Effector memory CD4-positive, alpha-beta T cell (primary cell): ENCODE data around the gene MEI4.
"Not testable (repeated sequence)": the region's sequence is repeated elsewhere in the genome, so short reads cannot be mapped to it uniquely, and the experiment has no call there.

ENCODE experiments used
- DNase-seq, 3 donors: peaks; one replicate each; pipeline ENCODE4 v3.0.0-alpha.2; 2020
- H3K27ac ChIP-seq: 2 replicates; pipeline ENCODE4 v1.7.0; 2013; ENCODE audit warnings: mild to moderate bottlenecking, low read length, moderate library complexity; ENCODE audit not compliant: insufficient read depth, poor library complexity, severe bottlenecking
- H3K27me3 ChIP-seq: replicated peaks from 2 replicates; pipeline ENCODE4 v1.7.0; 2013; ENCODE audit warnings: mild to moderate bottlenecking, low read length; ENCODE audit not compliant: insufficient read depth, control insufficient read depth, poor library complexity, severe bottlenecking
- H3K36me3 ChIP-seq: 2 replicates; pipeline ENCODE4 v1.7.0; 2013; ENCODE audit warnings: mild to moderate bottlenecking, low read length, moderate library complexity; ENCODE audit not compliant: control insufficient read depth, insufficient read depth
- H3K4me1 ChIP-seq: 2 replicates; pipeline ENCODE4 v1.7.0; 2013; ENCODE audit warnings: low read length, mild to moderate bottlenecking; ENCODE audit not compliant: control insufficient read depth, insufficient read depth, poor library complexity, severe bottlenecking
- H3K4me3 ChIP-seq: 2 replicates; pipeline ENCODE4 v1.7.0; 2013; ENCODE audit warnings: low read length, low read depth, mild to moderate bottlenecking; ENCODE audit not compliant: insufficient read depth, poor library complexity, severe bottlenecking
- H3K9me3 ChIP-seq: 2 replicates; pipeline ENCODE4 v1.7.0; 2013; ENCODE audit warnings: mild to moderate bottlenecking, low read length, moderate library complexity; ENCODE audit not compliant: control insufficient read depth

MEI4 gene

GRCh38 chr6:77633993-77634715 lies 18.7 kb upstream of the MEI4 start:
- Histone ChIP-seq H3K9me3 (no peaks in the 10 kb centered on the region), H3K27ac (no peak overlapping the region)
- no peak for DNase-seq

DNA sequence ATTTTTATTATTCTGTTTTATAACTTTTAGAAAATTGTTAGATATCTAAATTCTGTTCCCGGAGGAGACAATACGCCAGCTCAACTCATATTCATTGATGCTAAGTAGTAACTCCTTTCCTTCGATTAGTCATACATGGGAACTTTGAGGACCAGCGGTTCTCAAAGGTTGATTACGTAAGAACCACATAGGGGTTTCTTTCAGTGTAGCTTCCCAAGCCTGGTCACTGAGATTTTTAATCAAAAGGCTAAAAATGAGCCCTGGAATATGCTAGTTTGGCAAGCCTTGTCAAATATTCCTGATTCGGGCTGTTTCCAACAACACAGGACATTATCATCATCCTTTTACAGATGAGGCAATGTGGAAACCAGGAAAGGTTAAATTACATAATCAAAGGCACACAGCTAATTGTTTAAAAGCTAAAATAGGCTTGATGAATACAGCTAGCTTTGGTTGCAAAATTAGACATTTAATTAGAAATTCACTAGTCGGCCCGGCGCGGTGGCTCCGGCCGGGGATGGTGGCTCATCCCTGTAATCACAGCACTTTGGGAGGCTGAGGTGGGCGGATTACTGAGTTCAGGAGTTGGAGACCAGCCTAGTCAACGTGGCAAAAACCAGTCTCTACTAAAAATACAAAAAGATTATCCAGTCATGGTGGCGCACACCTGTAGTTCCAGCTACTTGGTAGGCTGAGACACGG lies 14.6 kb upstream of the MEI4 start:
- H3K4me3 ChIP-seq, result no peak overlapping the region
- DNase-seq, result no peak
- H3K4me1 ChIP-seq, result no peaks in the 10 kb centered on the region
- no peaks in the 10 kb centered on the region for H3K9me3 ChIP-seq
- no peaks in the 10 kb centered on the region for H3K27me3 ChIP-seq
- H3K36me3 ChIP-seq, result no peaks in the 10 kb centered on the region
- H3K27ac ChIP-seq, result no peak overlapping the region

More at GRCh38 chr6:77633993-77634715, 18.7 kb upstream of the MEI4 start:
- Histone ChIP-seq H3K4me1 (no peaks in the 10 kb centered on the region), H3K27me3 (no peaks in the 10 kb centered on the region), H3K36me3 (no peaks in the 10 kb centered on the region), H3K4me3 (no peak overlapping the region)

DNA sequence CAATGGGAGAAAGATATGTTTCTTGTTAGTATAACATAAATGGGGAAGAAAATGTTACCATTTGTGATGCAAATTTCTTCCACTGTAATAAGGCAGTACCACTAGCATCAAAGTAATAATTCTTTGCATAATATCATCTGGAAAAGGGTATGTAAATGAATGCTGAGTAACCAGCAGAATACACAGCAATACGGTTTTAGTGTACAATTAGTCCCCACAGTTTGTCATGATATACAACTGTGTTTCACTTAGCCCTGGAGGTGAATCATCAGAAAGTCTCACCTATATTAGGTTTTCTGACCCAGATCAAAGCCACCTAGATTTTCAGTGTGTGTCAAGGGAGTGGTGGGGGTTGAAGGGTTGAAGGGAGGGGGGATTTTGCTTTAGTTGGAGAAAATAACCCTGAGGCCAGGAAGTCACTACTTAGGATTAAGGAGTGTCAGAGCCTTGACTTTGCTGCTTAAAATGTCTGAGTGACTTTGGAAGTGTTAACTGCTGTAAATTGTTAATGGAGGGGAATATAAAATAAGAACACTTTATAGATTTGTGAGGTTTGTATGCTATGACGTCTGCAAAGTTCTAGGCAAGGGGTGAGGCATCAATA lies 8.6 kb upstream of the MEI4 start:
- Histone ChIP-seq H3K4me3 (no peak overlapping the region), H3K27ac (no peak overlapping the region), H3K4me1 (no peaks in the 10 kb centered on the region), H3K36me3 (no peaks in the 10 kb centered on the region), H3K27me3 (no peaks in the 10 kb centered on the region), H3K9me3 (no peaks in the 10 kb centered on the region)
- no peak for DNase-seq

- DNase-seq, result no peak
- Histone ChIP-seq H3K36me3 (no peaks in the 10 kb centered on the region), H3K27ac (no peak overlapping the region), H3K4me3 (no peak overlapping the region), H3K4me1 (no peaks in the 10 kb centered on the region), H3K27me3 (no peaks in the 10 kb centered on the region), H3K9me3 (no peaks in the 10 kb centered on the region)
These were observed 2.7 kb upstream of the MEI4 start for GRCh38 chr6:77650098-77650663.

DNA sequence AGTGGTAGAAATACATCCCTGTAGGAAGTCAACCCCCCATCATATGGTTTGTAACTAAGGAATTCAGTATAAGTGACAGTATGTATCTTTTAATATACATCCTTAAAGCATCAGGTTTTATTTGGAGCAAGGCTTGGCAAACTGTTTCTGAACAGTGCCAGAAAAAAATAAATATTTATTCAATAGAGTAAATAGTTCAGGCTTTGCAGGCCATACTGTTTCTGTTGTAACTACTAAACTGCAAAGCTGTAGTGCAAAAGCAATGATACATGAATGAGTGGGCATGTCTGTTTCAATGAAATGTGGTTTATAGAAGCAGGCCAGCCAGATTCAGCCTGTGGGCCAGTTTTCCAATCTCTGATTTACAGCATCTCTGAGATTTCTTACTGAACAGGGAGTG lies 977 bp downstream of the MEI4 start:
- Histone ChIP-seq H3K27ac (no peak overlapping the region), H3K27me3 (no peaks in the 10 kb centered on the region), H3K36me3 (no peaks in the 10 kb centered on the region), H3K4me1 (no peaks in the 10 kb centered on the region), H3K9me3 (no peaks in the 10 kb centered on the region), H3K4me3 (no peak overlapping the region)
- DNase-seq, result no peak

DNA sequence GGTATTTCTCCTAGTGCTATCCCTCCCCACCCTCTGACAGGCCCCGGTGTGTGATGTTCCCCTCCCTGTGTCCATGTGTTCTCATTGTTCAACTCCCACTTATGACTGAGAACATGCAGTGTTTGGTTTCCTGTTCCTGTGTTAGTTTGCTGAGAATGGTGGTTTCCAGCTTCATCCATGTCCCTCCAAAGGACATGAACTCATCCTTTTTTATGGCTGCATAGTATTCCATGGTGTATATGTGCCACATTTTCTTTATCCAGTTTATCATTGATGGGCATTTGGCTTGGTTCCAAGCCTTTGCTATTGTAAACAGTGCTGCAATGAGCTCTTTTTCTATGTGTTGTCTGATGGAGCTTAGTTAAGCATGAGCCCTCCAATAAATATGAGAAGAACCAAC lies 2.2 kb downstream of the MEI4 start:
- H3K4me1 ChIP-seq, H3K27me3 ChIP-seq, H3K4me3 ChIP-seq, H3K27ac ChIP-seq, H3K36me3 ChIP-seq, DNase-seq, H3K9me3 ChIP-seq: not testable (repeated sequence)

DNA sequence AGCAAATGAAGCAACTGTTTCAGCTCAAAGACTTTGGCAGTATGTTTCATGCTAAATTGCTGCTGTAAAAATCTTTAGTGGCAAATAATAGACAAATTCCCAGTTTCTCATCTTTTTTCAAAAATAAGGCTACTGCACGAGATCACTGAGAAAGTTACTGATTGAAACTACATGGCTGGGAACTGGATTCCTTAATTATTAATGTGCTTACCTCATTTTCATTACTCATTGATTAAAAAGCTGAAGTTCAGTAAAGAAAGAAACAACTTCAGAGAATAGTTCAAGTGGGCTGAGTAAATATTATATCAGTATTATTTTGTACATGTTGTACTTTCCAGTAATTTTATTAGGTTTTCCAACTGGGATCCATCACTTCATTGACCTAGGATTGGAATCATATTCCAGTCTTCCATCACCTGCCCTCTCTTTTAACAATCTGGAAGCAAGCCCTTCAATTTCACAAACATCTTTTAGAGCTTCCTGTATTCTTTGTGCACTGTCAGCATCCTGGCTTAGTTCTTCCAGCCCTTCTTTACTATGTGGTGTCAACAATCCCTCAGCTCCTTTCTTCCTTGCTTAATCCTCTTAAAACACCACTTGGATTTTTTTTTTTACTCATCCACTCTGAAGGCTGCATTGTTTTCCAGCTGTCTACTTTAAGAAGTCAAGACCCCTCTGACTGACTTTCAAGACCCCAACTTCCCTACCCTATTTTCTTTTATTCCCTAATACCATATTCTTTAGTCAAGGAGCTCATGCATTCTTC lies 4.3 kb downstream of the MEI4 start:
- Histone ChIP-seq H3K4me1 (no peaks in the 10 kb centered on the region), H3K27me3 (no peaks in the 10 kb centered on the region), H3K9me3 (no peaks in the 10 kb centered on the region), H3K36me3 (no peaks in the 10 kb centered on the region), H3K27ac (no peak overlapping the region), H3K4me3 (no peak overlapping the region)
- DNase-seq, result no peak

GRCh38 chr6:77666340-77666739 lies 13.5 kb downstream of the MEI4 start:
- H3K27me3 ChIP-seq, result no peaks in the 10 kb centered on the region
- H3K9me3 ChIP-seq, result no peaks in the 10 kb centered on the region
- no peak overlapping the region for H3K4me3 ChIP-seq
- no peaks in the 10 kb centered on the region for H3K4me1 ChIP-seq
- no peak for DNase-seq
- no peaks in the 10 kb centered on the region for H3K36me3 ChIP-seq
- no peak overlapping the region for H3K27ac ChIP-seq

- DNase-seq, result no peak
- Histone ChIP-seq H3K9me3 (no peaks in the 10 kb centered on the region), H3K4me1 (no peaks in the 10 kb centered on the region), H3K27me3 (no peaks in the 10 kb centered on the region), H3K4me3 (no peak overlapping the region), H3K36me3 (no peaks in the 10 kb centered on the region), H3K27ac (no peak overlapping the region)
These were observed 14.0 kb downstream of the MEI4 start for GRCh38 chr6:77666846-77667245.
